Activated naive CD8-positive, alpha-beta T cell treated with anti-CD3 and anti-CD28 coated beads, Interleukin-2, amount 10 ng/mL, durations not matched to agents 7 days and 5 days (primary cell): Measurements from ENCODE around the gene ARL5A. TPM values are rescaled to one million over a fixed set of nuclear protein-coding genes. Genes with fewer than 3 reads are reported as not detected.
"Not testable (repeated sequence)": the region's sequence is repeated elsewhere in the genome, so short reads cannot be mapped to it uniquely, and the experiment has no call there.

Source experiments
- ATAC-seq: fragments of 150-1000 bp; cut with Tn5 transposase; one replicate; pipeline ENCODE4 v1.10.0; 2021; ENCODE audit warnings: low read depth, moderate library complexity
- POLR2A ChIA-PET: fragments of 350-600 bp; sonication (Branson Sonifier 250); formaldehyde crosslinking; loops from one replicate; lab custom pipeline; 2021; ENCODE audit warnings: antibody characterized with exemption; lab: Charles Lee
- DNase-seq: peaks from one replicate; pipeline ENCODE4 v3.0.0; 2021
- H3K27ac Mint-ChIP-seq: one replicate; pipeline ENCODE4 v1.8.0; 2022; ENCODE audit warnings: mild to moderate bottlenecking, mixed read lengths
- H3K27me3 Mint-ChIP-seq: one replicate; pipeline ENCODE4 v1.8.0; 2022; ENCODE audit warnings: mild to moderate bottlenecking, moderate library complexity, mixed read lengths
- H3K36me3 Mint-ChIP-seq: one replicate; pipeline ENCODE4 v1.8.0; 2021; ENCODE audit warnings: mild to moderate bottlenecking, mixed read lengths
- H3K4me1 Mint-ChIP-seq: one replicate; pipeline ENCODE4 v1.8.0; 2021; ENCODE audit warnings: mixed read lengths
- H3K4me3 Mint-ChIP-seq: one replicate; pipeline ENCODE4 v1.8.0; 2022; ENCODE audit warnings: mild to moderate bottlenecking, moderate library complexity, mixed read lengths
- H3K9me3 Mint-ChIP-seq: one replicate; pipeline ENCODE4 v1.8.0; 2021; ENCODE audit warnings: mixed read lengths
- total RNA-seq, 2 experiments: library from RNA; stranded (reverse); gene quantifications; one replicate each; pipeline ENCODE4 v1.2.3, GENCODE V29; 2021

ARL5A gene
- total RNA-seq, 2 experiments from 2014 or later = 41.6 to 44.8 TPM

GRCh38 chr2:151803811-151804210, 24.4 kb downstream of the ARL5A start:
- H3K36me3 Mint-ChIP-seq = peaks cover 15% of the 10 kb centered on the region
- POLR2A ChIA-PET = no interaction called here
- no peak overlapping the region for H3K4me3 Mint-ChIP-seq
- DNase-seq (no peak), ATAC-seq (no peak)
- no peaks in the 10 kb centered on the region for H3K27me3 Mint-ChIP-seq
- H3K4me1 Mint-ChIP-seq = peaks cover 3% of the 10 kb centered on the region
- H3K27ac Mint-ChIP-seq = no peak overlapping the region
- H3K9me3 Mint-ChIP-seq = no peaks in the 10 kb centered on the region

- POLR2A ChIA-PET = no interaction called here
- H3K27me3 Mint-ChIP-seq = no peaks in the 10 kb centered on the region
- DNase-seq = no peak
- H3K4me1 Mint-ChIP-seq = no peaks in the 10 kb centered on the region
- peaks cover 16% of the 10 kb centered on the region for H3K36me3 Mint-ChIP-seq
- no peak for ATAC-seq
- no peak overlapping the region for H3K27ac Mint-ChIP-seq
- H3K9me3 Mint-ChIP-seq = no peaks in the 10 kb centered on the region
- H3K4me3 Mint-ChIP-seq = no peak overlapping the region
Observed at GRCh38 chr2:151802315-151802714, 25.9 kb downstream of the ARL5A start.

GRCh38 chr2:151799886-151800292, 28.3 kb downstream of the ARL5A start:
- Mint-ChIP-seq H3K4me1 (no peaks in the 10 kb centered on the region), H3K36me3 (peaks cover 25% of the 10 kb centered on the region), H3K4me3 (no peak overlapping the region), H3K27ac (no peak overlapping the region), H3K9me3 (no peaks in the 10 kb centered on the region), H3K27me3 (no peaks in the 10 kb centered on the region)
- no peak for DNase-seq
- ATAC-seq = no peak
- POLR2A ChIA-PET = no interaction called here

GRCh38 chr2:151796774-151797173, 31.4 kb downstream of the ARL5A start:
- DNase-seq (no peak), ATAC-seq (no peak)
- no peak overlapping the region for H3K27ac Mint-ChIP-seq
- POLR2A ChIA-PET = no interaction called here
- H3K36me3 Mint-ChIP-seq = peaks cover 22% of the 10 kb centered on the region
- no peaks in the 10 kb centered on the region for H3K27me3 Mint-ChIP-seq
- no peaks in the 10 kb centered on the region for H3K4me1 Mint-ChIP-seq
- no peak overlapping the region for H3K4me3 Mint-ChIP-seq
- no peaks in the 10 kb centered on the region for H3K9me3 Mint-ChIP-seq

GRCh38 chr2:151795646-151796240, 32.5 kb downstream of the ARL5A start:
- Mint-ChIP-seq H3K27me3 (no peaks in the 10 kb centered on the region), H3K36me3 (peaks cover 30% of the 10 kb centered on the region), H3K27ac (no peak overlapping the region), H3K4me3 (no peak overlapping the region), H3K4me1 (no peaks in the 10 kb centered on the region), H3K9me3 (peaks cover 2% of the 10 kb centered on the region)
- ATAC-seq = no peak
- POLR2A ChIA-PET = no interaction called here
- no peak for DNase-seq

- H3K27me3 Mint-ChIP-seq, H3K27ac Mint-ChIP-seq, H3K9me3 Mint-ChIP-seq, DNase-seq, H3K4me1 Mint-ChIP-seq, H3K4me3 Mint-ChIP-seq, POLR2A ChIA-PET, ATAC-seq: not testable (repeated sequence)
- peaks cover 29% of the 10 kb centered on the region for H3K36me3 Mint-ChIP-seq
Observed at GRCh38 chr2:151794422-151794821, 33.8 kb downstream of the ARL5A start.

- POLR2A ChIA-PET = no interaction called here
- Mint-ChIP-seq H3K36me3 (peaks cover 28% of the 10 kb centered on the region), H3K9me3 (peaks cover 2% of the 10 kb centered on the region), H3K27ac (no peak overlapping the region), H3K4me1 (no peaks in the 10 kb centered on the region), H3K27me3 (no peaks in the 10 kb centered on the region), H3K4me3 (no peak overlapping the region)
- DNase-seq (no peak), ATAC-seq (no peak)
Observed at GRCh38 chr2:151793123-151793522, 35.1 kb downstream of the ARL5A start.

- DNase-seq (no peak), ATAC-seq (no peak)
- Mint-ChIP-seq H3K4me3 (no peak overlapping the region), H3K36me3 (peaks cover 31% of the 10 kb centered on the region), H3K27me3 (no peaks in the 10 kb centered on the region), H3K27ac (no peak overlapping the region), H3K9me3 (peaks cover 2% of the 10 kb centered on the region), H3K4me1 (no peaks in the 10 kb centered on the region)
- POLR2A ChIA-PET = no interaction called here
Observed at GRCh38 chr2:151792589-151792988, 35.6 kb downstream of the ARL5A start.

- H3K27me3 Mint-ChIP-seq = no peaks in the 10 kb centered on the region
- no peak for DNase-seq
- POLR2A ChIA-PET = no interaction called here
- H3K4me3 Mint-ChIP-seq = no peak overlapping the region
- ATAC-seq = no peak
- H3K36me3 Mint-ChIP-seq = peaks cover 27% of the 10 kb centered on the region
- H3K27ac Mint-ChIP-seq = no peak overlapping the region
- H3K9me3 Mint-ChIP-seq = peaks cover 2% of the 10 kb centered on the region
- H3K4me1 Mint-ChIP-seq = no peaks in the 10 kb centered on the region
Observed at GRCh38 chr2:151791545-151791944, 36.7 kb downstream of the ARL5A start.

- H3K27ac Mint-ChIP-seq = no peak overlapping the region
- POLR2A ChIA-PET = no interaction called here
- H3K4me1 Mint-ChIP-seq = no peaks in the 10 kb centered on the region
- DNase-seq (no peak), ATAC-seq (no peak)
- H3K9me3 Mint-ChIP-seq = peaks cover 2% of the 10 kb centered on the region
- H3K36me3 Mint-ChIP-seq = peaks cover 24% of the 10 kb centered on the region
- no peaks in the 10 kb centered on the region for H3K27me3 Mint-ChIP-seq
- no peak overlapping the region for H3K4me3 Mint-ChIP-seq
Observed at GRCh38 chr2:151790689-151791088, 37.5 kb downstream of the ARL5A start.

GRCh38 chr2:151789055-151789834, 39.0 kb downstream of the ARL5A start:
- Mint-ChIP-seq H3K36me3 (peaks cover 29% of the 10 kb centered on the region), H3K27ac (no peak overlapping the region), H3K4me1 (no peaks in the 10 kb centered on the region), H3K27me3 (no peaks in the 10 kb centered on the region), H3K9me3 (peaks cover 2% of the 10 kb centered on the region), H3K4me3 (no peak overlapping the region)
- DNase-seq = no peak
- no peak for ATAC-seq
- POLR2A ChIA-PET = no interaction called here

GRCh38 chr2:151786483-151786882, 41.7 kb downstream of the ARL5A start:
- DNase-seq (no peak), ATAC-seq (no peak)
- H3K4me1 Mint-ChIP-seq = peaks cover 3% of the 10 kb centered on the region
- H3K27ac Mint-ChIP-seq = no peak overlapping the region
- H3K27me3 Mint-ChIP-seq = no peaks in the 10 kb centered on the region
- H3K36me3 Mint-ChIP-seq = peaks cover 23% of the 10 kb centered on the region
- no peaks in the 10 kb centered on the region for H3K9me3 Mint-ChIP-seq
- H3K4me3 Mint-ChIP-seq = no peak overlapping the region
- POLR2A ChIA-PET = no interaction called here

GRCh38 chr2:151786077-151786476, 42.1 kb downstream of the ARL5A start:
- no peak for ATAC-seq
- no peak for DNase-seq
- H3K27me3 Mint-ChIP-seq = no peaks in the 10 kb centered on the region
- no peak overlapping the region for H3K27ac Mint-ChIP-seq
- no peak overlapping the region for H3K4me3 Mint-ChIP-seq
- peaks cover 21% of the 10 kb centered on the region for H3K36me3 Mint-ChIP-seq
- peaks cover 3% of the 10 kb centered on the region for H3K4me1 Mint-ChIP-seq
- POLR2A ChIA-PET = no interaction called here
- H3K9me3 Mint-ChIP-seq = no peaks in the 10 kb centered on the region

GRCh38 chr2:151783133-151783520, 45.1 kb downstream of the ARL5A start:
- ATAC-seq (no peak), DNase-seq (no peak)
- H3K36me3 Mint-ChIP-seq = peaks cover 33% of the 10 kb centered on the region
- H3K4me3 Mint-ChIP-seq = no peak overlapping the region
- no peak overlapping the region for H3K27ac Mint-ChIP-seq
- POLR2A ChIA-PET = no interaction called here
- H3K9me3 Mint-ChIP-seq = peaks cover 3% of the 10 kb centered on the region
- no peaks in the 10 kb centered on the region for H3K27me3 Mint-ChIP-seq
- H3K4me1 Mint-ChIP-seq = peaks cover 3% of the 10 kb centered on the region
